HG03280 (cell line): ENCODE measurements around the gene MRPL21.

Experiments
- ATAC-seq: cut with Tn5 transposase; IDR thresholded peaks from one replicate; pipeline ENCODE4 v1.9.1; 2021; ENCODE audit warnings: mild to moderate bottlenecking, moderate library complexity; ENCODE audit not compliant: unreplicated experiment

MRPL21 gene

DNA sequence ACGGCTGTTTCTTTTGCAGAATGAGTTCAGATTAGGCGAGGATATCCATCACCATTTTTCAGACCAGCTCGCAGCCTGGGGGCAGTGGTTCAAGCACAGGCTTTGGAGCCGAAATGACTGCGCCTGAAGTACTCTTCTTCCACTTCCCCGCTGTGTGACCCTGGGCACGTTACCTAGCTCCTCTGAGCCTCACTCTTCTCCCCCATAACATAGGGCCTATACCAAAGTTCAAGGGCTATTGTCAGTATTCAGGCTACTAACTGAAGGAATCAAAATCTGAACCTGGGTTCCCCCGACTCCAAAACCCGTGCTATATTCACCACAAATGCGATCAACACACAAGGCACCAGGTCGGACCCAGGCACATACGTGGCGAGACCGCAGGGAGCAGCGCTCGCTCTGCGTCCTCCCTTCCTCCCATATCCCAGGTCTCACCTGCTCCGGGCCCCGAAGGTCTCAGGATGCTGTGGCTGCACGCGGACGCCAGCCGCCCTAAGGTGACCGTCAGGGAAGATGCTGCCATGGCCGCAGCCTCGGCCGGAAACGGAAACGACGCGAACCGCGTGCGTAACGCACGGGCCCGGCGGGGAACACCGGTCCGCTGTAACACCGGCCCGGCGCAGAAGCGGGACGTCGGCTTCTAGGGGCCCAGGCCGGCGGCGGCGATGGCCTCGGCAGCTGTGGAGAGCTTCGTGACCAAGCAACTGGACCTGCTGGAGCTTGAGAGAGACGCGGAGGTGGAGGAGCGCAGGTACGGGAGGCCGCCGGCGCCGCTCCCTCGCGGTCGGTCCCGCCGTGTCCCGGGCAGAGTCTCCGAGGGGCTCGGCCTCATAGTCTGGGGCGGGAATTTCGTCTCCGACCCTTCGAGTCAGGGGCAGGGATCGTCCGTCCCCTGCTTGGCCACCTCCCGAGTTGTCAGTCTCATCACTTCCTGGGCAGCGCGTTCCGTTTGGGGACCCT is at the start of gene MRPL21, which contains the start of gene IGHMBP2:
MRPL21 (minus strand) TSS at position 545 of the 960 bp plus-strand sequence; CDS start at position 523, 22 bp downstream.
IGHMBP2 (plus strand) TSS at position 604 of the 960 bp plus-strand sequence; CDS start at position 666, 62 bp downstream.
- peak; percentile 91 for ATAC-seq

- no peak for ATAC-seq
These were observed 47.1 kb upstream of the MRPL21 start for GRCh38 chr11:68950762-68951161.

DNA sequence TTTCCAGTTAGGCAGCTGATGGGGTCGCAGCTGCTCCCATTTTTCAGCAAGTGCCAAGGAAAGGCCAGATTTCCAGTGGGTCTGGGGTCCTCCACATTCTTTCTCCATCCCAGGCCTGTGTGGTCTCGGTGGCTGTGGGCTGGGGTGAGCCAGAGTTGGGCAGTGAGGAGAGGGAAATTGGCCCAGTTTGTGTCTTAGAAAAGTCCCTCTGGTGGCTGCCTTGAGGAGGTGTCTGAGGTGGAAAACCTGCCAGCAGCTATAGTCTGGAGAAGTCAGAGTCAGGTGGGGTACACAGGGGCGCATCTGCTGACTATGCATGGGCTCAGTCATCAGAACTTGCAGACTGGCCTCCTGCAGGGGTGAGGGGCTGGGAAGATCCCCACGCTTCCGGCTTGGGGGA is 46.6 kb upstream of the MRPL21 start:
- no peak for ATAC-seq

GRCh38 chr11:68948935-68949334 is 45.3 kb upstream of the MRPL21 start:
- no peak for ATAC-seq

GRCh38 chr11:68948496-68948895 is 44.9 kb upstream of the MRPL21 start:
- ATAC-seq, result no peak

DNA sequence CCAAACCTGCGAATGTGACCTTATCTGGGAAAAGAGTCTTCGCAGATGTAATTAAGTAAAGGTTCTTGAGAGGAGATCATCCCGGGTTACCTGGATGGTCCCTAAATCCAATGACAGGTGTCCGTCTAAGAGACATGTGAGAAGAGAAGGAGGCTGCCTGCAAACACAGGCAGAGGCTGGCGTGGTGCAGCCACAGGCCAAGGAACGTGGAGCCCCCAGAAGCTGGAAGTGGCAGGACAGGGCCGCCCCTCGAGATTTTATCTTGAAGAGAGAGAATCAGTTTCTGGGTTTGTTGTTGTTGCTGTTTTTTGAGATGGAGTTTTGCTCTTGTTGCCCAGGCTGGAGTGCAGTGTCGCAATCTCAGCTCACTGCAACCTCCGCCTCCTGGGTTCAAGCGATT is 43.5 kb upstream of the MRPL21 start:
- ATAC-seq, result no peak

DNA sequence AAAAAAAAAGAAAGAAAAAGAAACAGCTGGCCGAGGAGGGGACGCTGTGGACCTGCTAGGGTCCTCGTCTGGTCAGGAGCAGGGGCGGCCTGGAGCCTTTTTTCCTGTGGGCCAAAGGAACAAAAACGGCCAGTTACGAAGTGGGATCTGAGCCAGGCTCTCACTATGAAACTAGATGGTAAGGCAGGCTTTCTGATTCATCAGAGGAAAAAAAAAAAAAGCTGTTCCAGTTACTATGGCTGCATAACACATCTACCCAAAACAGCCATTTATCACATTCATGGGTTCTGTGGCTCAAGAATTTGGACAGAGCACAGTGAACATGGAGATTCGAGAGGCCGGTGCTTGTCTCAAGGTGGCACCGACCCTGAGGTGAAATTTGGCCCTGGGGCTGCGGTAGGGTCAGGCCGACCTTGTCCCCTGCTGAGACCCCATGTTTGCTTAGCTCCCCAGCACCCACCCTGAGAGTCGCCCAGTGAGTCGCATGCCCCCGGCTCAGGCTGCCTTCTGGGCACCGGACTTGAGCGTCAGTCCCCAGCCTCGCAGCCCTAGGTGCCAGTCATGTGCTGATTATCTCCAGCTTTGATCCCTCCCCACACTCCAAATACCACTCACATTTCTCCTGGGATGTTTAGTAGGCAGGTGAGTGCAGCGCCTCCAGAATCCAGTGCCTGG is 42.9 kb upstream of the MRPL21 start:
- no peak for ATAC-seq

DNA sequence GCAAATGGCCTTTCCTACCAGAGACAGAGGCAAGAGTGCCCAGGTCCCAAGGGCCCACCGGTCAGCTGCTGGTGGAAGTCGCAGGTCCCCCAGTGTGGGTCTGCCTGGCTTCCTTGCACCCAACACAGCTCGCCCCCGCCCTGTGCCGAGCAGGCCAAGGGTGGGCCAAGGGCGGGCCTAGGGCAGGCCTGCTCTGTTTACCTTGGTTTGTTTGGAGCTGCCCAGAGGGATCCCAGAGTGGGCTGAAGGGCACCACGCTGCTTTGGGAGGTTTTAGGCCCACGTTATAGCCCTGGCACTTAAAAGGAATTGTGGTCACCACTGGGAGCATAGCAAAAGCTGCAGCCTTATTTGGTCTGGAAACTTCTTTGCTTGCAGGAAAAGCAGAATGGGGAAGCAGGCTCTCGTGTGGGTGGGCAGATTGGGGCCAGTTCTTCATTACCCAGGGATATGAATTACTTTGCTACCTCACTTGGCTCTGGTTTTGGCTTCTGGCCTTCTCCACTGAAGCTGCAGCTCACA is 39.2 kb upstream of the MRPL21 start:
- ATAC-seq, result no peak

- no peak for ATAC-seq
These were observed 38.5 kb upstream of the MRPL21 start for GRCh38 chr11:68942095-68942620.

DNA sequence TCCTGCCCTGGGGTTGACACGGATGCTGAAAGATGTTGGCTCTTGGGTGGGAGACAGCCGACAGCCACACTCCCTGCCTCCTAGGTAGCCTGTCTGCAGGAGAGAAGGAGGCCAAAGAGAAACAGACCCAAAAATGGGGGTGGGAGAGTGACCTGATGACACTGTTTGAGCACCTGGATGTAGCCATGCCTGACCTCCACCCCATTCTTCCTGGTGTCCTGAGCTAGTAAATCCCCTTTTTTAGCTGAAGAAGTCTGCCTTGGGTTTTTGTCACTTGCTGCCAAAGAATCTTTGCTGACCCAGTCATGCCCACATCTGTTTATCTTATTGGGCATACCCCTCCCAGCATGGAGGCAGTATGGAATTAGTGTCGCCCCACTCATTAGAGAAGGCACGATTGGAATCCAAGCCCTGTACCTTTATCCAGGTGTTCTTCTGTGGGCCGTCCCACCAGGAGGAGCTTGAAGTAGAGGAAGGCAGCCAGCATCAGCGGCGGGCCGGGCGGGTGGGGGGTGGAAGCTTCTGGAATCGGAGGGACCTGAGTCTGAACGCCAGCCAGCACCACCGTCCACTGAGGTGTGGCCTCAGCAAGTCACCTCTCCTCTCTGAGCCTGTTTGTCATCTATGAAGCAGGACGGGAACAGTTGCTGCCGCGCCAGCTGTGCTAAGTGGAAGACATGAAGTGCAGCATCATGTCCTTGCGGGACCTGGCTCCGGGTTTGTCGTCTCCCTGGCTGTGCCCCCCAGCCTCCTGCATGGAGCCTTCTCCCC is 37.9 kb upstream of the MRPL21 start:
- ATAC-seq, result no peak

DNA sequence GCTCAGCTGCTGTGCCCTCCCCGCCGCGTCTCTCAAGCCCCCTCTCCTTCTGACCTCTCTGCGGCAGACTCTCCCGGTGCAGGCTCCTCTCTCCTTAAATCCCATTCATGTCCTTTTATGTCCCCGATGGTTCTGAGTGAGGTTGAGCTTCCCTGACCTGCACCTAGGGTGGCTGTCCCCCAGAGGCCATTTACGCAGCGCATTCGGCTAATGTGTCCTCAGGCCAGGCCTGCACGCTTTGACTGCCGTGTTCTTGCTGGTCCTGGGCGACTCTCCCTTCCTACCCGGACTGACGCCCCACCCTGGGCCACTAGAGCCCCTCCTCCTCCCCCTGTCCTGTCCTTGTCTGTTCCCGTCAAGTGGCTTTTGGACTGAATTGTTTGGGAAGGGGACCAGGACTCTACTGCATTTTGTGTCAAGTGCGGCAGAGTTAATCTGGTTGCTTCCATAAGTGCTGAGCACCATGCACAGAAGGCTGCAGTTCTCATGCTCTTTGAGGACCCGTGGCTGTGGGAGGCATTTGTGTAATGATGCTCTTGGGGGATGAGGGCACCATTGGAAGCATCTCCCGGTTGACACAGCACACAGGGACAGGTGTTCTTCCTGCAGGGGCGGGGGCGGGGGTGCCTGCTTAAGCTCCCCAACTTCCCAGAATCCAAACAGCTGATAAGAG is 37.2 kb upstream of the MRPL21 start:
- no peak for ATAC-seq

DNA sequence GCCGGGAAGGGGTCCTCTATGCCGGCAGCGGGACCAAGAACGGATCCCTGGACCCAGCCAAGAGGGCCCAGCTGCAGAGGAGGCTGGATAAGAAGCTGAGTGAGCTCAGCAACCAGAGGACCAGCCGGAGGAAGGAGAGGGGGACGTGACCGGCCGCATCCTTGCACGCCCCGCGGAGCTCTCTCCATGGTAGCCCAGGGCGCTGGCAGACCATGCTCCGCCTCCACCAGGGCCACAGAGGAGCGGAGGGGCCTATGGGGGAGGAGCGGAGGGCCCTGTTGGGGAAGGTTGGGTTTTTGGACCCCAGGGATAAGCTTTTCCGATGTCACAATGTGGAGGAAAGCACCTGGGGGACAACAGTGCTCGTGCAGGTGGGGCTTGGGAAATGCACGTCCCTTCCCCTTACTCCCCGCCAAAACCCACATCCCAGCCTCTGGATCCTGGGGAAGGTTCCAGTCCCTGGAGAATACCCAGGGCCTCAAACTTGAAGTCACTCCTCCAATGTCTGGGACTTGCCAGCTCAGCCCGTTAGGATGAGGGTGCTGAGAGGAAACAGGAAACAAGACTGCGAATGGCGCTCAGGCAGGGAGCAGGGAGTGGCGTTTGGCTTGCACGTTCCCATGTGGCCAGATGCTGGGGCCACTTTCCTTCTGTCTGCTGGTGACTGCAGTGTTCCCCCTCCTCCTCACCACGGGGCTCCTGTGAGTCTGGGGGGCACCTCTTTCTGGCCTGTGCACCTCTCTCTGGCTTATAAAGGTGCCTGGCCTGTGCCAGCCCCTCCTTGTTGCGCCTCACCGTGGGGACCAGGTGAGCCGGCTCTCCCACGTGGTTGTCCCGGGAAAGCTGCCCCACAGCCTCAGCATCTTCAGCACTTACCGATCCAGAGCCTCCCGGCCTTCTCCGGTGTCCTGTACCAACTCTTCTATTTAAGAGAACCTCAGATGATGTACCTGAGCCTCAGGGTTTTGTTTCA is 36.2 kb upstream of the MRPL21 start:
- no peak for ATAC-seq

DNA sequence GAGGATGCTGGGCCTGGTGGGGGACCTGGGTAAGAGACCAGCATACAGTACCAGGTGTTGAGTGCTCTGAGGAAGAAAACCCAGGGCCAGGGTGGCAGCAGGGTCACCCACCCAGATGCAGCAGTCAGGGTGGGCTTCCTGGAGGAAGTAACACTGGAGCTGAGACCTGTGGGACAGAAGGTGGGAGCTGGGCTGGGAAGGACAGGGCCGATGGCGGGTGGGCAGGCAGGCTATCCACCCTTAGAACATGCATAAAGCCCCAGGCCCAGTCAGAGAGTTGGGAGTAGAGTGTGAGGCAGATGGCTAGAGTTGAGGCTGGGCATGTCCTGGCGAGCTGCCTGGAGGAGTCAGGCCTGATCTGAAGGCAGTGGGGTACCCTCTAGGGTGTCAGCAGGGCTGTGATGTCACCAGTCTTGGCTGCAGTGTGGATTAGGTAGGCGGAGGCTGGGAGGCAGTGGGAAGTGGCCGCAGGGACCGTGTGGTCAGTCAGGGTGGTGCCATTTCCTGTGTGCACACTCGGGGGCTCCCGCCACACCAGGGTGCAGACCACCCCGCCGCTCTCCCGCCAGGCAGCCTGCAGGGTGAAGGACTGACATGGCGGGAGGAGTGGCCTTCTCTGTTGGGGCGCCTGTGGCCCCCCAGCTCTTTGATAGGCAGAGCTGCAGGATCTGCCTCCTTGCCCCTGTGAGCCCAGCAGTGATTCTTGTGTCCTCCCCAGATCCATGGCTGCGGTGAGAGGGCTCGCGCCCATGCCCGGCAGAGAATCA is 35.4 kb upstream of the MRPL21 start:
- no peak for ATAC-seq

GRCh38 chr11:68938088-68938487 is 34.5 kb upstream of the MRPL21 start:
- ATAC-seq, result no peak

DNA sequence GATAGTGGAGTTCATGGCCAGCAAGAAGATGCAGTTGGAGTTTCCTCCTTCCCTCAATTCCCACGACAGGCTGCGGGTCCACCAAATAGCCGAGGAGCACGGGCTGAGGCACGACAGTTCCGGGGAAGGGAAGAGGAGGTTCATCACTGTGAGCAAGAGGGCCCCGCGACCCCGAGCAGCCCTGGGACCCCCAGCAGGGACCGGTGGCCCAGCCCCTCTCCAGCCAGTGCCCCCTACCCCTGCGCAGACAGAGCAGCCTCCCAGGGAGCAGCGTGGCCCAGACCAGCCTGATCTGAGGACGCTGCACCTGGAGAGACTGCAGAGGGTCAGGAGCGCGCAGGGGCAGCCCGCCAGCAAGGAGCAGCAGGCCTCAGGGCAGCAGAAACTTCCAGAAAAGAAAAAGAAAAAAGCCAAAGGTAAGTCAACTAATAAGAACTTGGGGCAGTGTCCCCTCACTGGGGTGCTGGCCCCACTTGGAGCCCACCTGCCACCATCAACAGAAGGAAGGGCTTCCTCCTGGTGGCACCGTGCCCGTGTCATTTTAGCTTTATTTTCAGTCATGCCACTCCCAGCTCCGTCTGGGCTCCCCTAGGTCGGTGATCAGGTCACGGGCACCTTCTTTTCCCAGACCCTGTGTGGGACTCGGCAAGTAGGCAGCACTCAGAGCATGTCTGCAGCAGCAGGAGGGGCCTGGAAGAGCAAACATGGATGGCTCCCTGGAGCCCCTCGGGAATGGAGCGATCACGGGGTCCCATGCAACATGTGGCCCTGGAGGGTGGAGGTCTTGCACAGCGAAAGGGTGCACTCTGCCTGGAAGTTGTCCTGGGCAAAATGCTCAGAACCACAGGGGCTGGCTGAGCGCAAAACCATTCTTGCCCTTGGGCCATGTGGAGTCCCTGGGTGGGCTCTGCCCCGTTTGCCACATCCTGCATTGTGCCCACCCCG is 33.3 kb upstream of the MRPL21 start:
- no peak for ATAC-seq

DNA sequence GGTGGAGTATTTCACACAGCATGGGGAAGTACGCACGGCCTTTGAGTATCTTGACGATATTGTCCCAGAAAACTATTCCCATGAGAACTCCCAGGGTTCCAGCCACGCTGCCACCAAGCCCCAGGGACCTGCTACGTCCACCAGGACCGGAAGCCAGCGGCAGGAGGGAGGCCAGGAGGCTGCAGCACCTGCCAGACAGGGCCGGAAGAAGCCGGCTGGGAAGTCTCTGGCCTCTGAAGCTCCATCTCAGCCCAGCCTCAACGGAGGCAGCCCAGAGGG is 32.7 kb upstream of the MRPL21 start:
- no peak for ATAC-seq
